Stimulated activated CD4-positive, alpha-beta T cell treated with anti-CD3 and anti-CD28 coated beads, Interleukin-1b, Interleukin-23, amount 100 ng/mL, for 1 hour (primary cell): ENCODE results near the gene SDSL.

Experiments
- DNase-seq, 2 donors: peaks; one replicate each; pipeline ENCODE4 v3.0.0-alpha.2; 2020; ENCODE audit warnings: low read depth in 2 of 2

SDSL gene

GRCh38 chr12:113468365-113469223, 46.4 kb downstream of the SDSL start:
- no peak for DNase-seq

- DNase-seq, result no peak
Measured at GRCh38 chr12:113469224-113469948, 47.2 kb downstream of the SDSL start.

- DNase-seq, result no peak
Measured at GRCh38 chr12:113469949-113470743, 48.0 kb downstream of the SDSL start.

GRCh38 chr12:113470871-113471618, 48.9 kb downstream of the SDSL start:
- no peak for DNase-seq

- DNase-seq, result no peak
Measured at GRCh38 chr12:113471619-113472171, 49.5 kb downstream of the SDSL start, which contains the start of gene LHX5. Gene LHX5, minus strand, starts transcription at chr12:113471871. Its CDS starts 373 bp downstream, at chr12:113471498.

GRCh38 chr12:113472191-113473121, 50.3 kb downstream of the SDSL start:
- DNase-seq, result no peak

GRCh38 chr12:113473400-113473799, 51.2 kb downstream of the SDSL start:
- DNase-seq, result no peak

GRCh38 chr12:113473942-113474341, 51.8 kb downstream of the SDSL start:
- DNase-seq, result no peak

- no peak for DNase-seq
Measured at GRCh38 chr12:113474635-113475436, 52.7 kb downstream of the SDSL start.

GRCh38 chr12:113475451-113476175, 53.4 kb downstream of the SDSL start:
- no peak for DNase-seq

- DNase-seq, result no peak
Measured at GRCh38 chr12:113476176-113476986, 54.2 kb downstream of the SDSL start.

- DNase-seq, result no peak
Measured at GRCh38 chr12:113477171-113477841, 55.1 kb downstream of the SDSL start.

GRCh38 chr12:113477842-113478215, 55.6 kb downstream of the SDSL start:
- no peak for DNase-seq

GRCh38 chr12:113478351-113479011, 56.3 kb downstream of the SDSL start:
- DNase-seq, result no peak

- no peak for DNase-seq
Measured at GRCh38 chr12:113479216-113479589, 57.0 kb downstream of the SDSL start.

- DNase-seq, result peak in 1 of 2 donors; percentile 15
Measured at GRCh38 chr12:113479590-113480335, 57.6 kb downstream of the SDSL start.
